Testis (tissue), 2 donors: ENCODE measurements around the gene RHBDL1.

Experiments used
- CTCF ChIP-seq, 3 experiments: fragments of 450-650 bp in 2 of 3; fragments of 200-600 bp in 1 of 3; sonication (generic) in 1 of 3; IDR thresholded peaks; one replicate each; pipeline ENCODE4 v1.5.1; 2016 to 2019; ENCODE audit warnings: antibody characterized with exemption in 3 of 3, mild to moderate bottlenecking in 2 of 3, moderate library complexity in 1 of 3
- POLR2A ChIP-seq: fragments of 450-650 bp; IDR thresholded peaks from one replicate; pipeline ENCODE4 v1.6.1; 2017; ENCODE audit warnings: antibody characterized with exemption, mild to moderate bottlenecking, moderate library complexity

- no peak for TF ChIP-seq POLR2A
- TF ChIP-seq CTCF (IDR thresholded peaks at IDR 0.05), result no peak
These were observed 22.8 kb upstream of the RHBDL1 start for GRCh38 chr16:652454-653305.
